Thyroid gland (tissue), 4 donors: ENCODE data around the gene PHLPP1.

ENCODE experiments used
- POLR2A ChIP-seq, 2 donors: fragments of 450-650 bp; IDR thresholded peaks; one replicate each; pipeline ENCODE4 v1.6.1; 2017; ENCODE audit warnings: antibody characterized with exemption in 2 of 2, mild to moderate bottlenecking in 2 of 2, moderate library complexity in 1 of 2
- TF ChIP-seq, protein P1 (sequence below), 6 experiments: fragments of 200-600 bp in 3 of 6; fragments of 450-650 bp in 3 of 6; sonication (generic) in 3 of 6; IDR thresholded peaks; one replicate each; pipeline ENCODE4 v1.5.1; 2016 to 2019; ENCODE audit warnings: antibody characterized with exemption in 6 of 6, mild to moderate bottlenecking in 2 of 6, inconsistent platforms in 1 of 6, moderate library complexity in 1 of 6

DNA sequence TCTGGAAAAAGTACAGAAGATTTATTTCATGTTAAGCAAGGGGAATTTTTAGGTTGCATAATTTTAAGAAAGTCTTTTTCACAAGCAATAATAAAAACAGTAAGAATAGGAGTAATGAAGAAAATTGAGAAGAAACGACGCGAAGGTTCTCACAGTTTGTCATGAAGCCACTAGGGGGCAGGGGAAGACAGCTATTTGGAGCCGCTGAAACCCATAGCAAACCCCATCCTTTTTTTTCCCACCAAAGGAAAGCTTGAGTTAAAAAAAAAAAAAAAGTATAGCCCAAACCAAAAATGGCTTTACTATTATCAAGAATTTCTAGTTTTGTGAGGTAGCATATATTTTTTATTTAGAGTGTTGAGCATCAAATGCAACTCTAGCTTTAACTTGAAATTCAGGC lies 300.9 kb downstream of the PHLPP1 start:
- TF ChIP-seq POLR2A (IDR thresholded peaks at IDR 0.05) = no peak
- TF ChIP-seq, protein P1, sequence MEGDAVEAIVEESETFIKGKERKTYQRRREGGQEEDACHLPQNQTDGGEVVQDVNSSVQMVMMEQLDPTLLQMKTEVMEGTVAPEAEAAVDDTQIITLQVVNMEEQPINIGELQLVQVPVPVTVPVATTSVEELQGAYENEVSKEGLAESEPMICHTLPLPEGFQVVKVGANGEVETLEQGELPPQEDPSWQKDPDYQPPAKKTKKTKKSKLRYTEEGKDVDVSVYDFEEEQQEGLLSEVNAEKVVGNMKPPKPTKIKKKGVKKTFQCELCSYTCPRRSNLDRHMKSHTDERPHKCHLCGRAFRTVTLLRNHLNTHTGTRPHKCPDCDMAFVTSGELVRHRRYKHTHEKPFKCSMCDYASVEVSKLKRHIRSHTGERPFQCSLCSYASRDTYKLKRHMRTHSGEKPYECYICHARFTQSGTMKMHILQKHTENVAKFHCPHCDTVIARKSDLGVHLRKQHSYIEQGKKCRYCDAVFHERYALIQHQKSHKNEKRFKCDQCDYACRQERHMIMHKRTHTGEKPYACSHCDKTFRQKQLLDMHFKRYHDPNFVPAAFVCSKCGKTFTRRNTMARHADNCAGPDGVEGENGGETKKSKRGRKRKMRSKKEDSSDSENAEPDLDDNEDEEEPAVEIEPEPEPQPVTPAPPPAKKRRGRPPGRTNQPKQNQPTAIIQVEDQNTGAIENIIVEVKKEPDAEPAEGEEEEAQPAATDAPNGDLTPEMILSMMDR (IDR thresholded peaks at IDR 0.05) = peak; percentile 49 to 86 (median 78)
